ENCODE measurements around the gene FOXP3.

- TF ChIP-seq CTCF (IDR thresholded peaks at IDR 0.05; ENCODE audit: low read length): no peak
- no peak for TF ChIP-seq EZH2phosphoT487 (IDR thresholded peaks at IDR 0.05; ENCODE audit: low read length)
- no peak for TF ChIP-seq EZH2 (optimal IDR thresholded peaks at IDR 0.05; ENCODE audit: low read depth, low read length)
Measured at GRCh38 chrX:49208399-49208798, 56.1 kb downstream of the FOXP3 start.

All from MM.1S (cell line).